Frontal cortex (tissue), 4 donors: Measurements from ENCODE around the gene OAS1. TPM values are rescaled to one million over a fixed set of nuclear protein-coding genes. Genes with fewer than 3 reads are reported as not detected.
"Not testable (repeated sequence)": the region's sequence is repeated elsewhere in the genome, so short reads cannot be mapped to it uniquely, and the experiment has no call there.

Experiments used
- DNase-seq, 2 donors: peaks; one replicate each; pipeline ENCODE4 v3.0.0; 2012; ENCODE audit warnings: low spot score in 2 of 2
- FAIRE-seq: peaks from 2 replicates; lab custom pipeline; 2012; peaks lifted over from hg19 to GRCh38; lab: Jason Lieb, UNC
- total RNA-seq: library from RNA; depleted of rRNA; stranded (reverse); fragments of >200 nt; gene quantifications from one replicate; pipeline ENCODE4 v1.2.3, GENCODE V29; 2014
- donor health status: control.
- donor health status: control.
- donor health status: control.

Gene OAS1
- total RNA-seq, 1 donor from 2014 or later: 1.2 TPM

GRCh38 chr12:112894128-112894527 lies 12.6 kb upstream of the OAS1 start:
- no peak for DNase-seq
- FAIRE-seq: no peak

- FAIRE-seq (no peak), DNase-seq (no peak)
Measured at GRCh38 chr12:112898380-112898779, 8.4 kb upstream of the OAS1 start.

- DNase-seq (peak in 1 of 2 donors; percentile 35), FAIRE-seq (no peak)
Measured at GRCh38 chr12:112900298-112901145, 6.2 kb upstream of the OAS1 start.

- DNase-seq: no peak
- no peak for FAIRE-seq
Measured at GRCh38 chr12:112901271-112901670, 5.5 kb upstream of the OAS1 start.

GRCh38 chr12:112904571-112904970 lies 2.2 kb upstream of the OAS1 start:
- no peak for FAIRE-seq
- no peak for DNase-seq

GRCh38 chr12:112905451-112906089 lies 1.2 kb upstream of the OAS1 start:
- DNase-seq (no peak), FAIRE-seq (no peak)

- FAIRE-seq (no peak), DNase-seq (no peak)
Measured at GRCh38 chr12:112907415-112908157, 824 bp downstream of the OAS1 start.

- FAIRE-seq: no peak
Measured at GRCh38 chr12:112908548-112908947, 1.8 kb downstream of the OAS1 start.

GRCh38 chr12:112909693-112910092 lies 2.9 kb downstream of the OAS1 start:
- no peak for DNase-seq
- FAIRE-seq: no peak

More at GRCh38 chr12:112908548-112908947, 1.8 kb downstream of the OAS1 start:
- no peak for DNase-seq

- no peak for FAIRE-seq
Measured at GRCh38 chr12:112913038-112913688, 6.4 kb downstream of the OAS1 start.

GRCh38 chr12:112913888-112914287 lies 7.1 kb downstream of the OAS1 start:
- not testable (repeated sequence) for DNase-seq, FAIRE-seq

More at GRCh38 chr12:112913038-112913688, 6.4 kb downstream of the OAS1 start:
- DNase-seq: no peak

- FAIRE-seq: no peak
- no peak for DNase-seq
Measured at GRCh38 chr12:112916270-112916669, 9.5 kb downstream of the OAS1 start.

GRCh38 chr12:112919121-112919520 lies 12.4 kb downstream of the OAS1 start:
- DNase-seq: no peak
- no peak for FAIRE-seq

- FAIRE-seq (no peak), DNase-seq (no peak)
Measured at GRCh38 chr12:112924986-112925385, 18.2 kb downstream of the OAS1 start.

- FAIRE-seq, DNase-seq: not testable (repeated sequence)
Measured at GRCh38 chr12:112926416-112927033, 19.8 kb downstream of the OAS1 start.

GRCh38 chr12:112927475-112927874 lies 20.7 kb downstream of the OAS1 start:
- DNase-seq (no peak), FAIRE-seq (no peak)

- FAIRE-seq: no peak
- DNase-seq: no peak
Measured at GRCh38 chr12:112927925-112928324, 21.2 kb downstream of the OAS1 start.

- FAIRE-seq (no peak), DNase-seq (no peak)
Measured at GRCh38 chr12:112928978-112929377, 22.2 kb downstream of the OAS1 start.

GRCh38 chr12:112929715-112930114 lies 23.0 kb downstream of the OAS1 start:
- DNase-seq (no peak), FAIRE-seq (no peak)

- no peak for DNase-seq
- FAIRE-seq: no peak
Measured at GRCh38 chr12:112930350-112930749, 23.6 kb downstream of the OAS1 start.
